Astrocyte (in vitro differentiated cells and primary cell): ENCODE results near the gene PBX3. TPM values are rescaled to one million over a fixed set of nuclear protein-coding genes. Genes with fewer than 3 reads are reported as not detected.
A peak's percentile ranks its signal among the peaks of the same experiment; 100 is the strongest.

Experiments used
- DNase-seq: peaks from one replicate; pipeline ENCODE4 v3.0.0-alpha.2; 2010; ENCODE audit warnings: low read depth
- FAIRE-seq: peaks from 2 replicates; lab custom pipeline; 2011; peaks lifted over from hg19 to GRCh38; lab: Jason Lieb, UNC
- H2AFZ ChIP-seq: 2 replicates; pipeline ENCODE4 v1.6.0; 2012; ENCODE audit warnings: low read depth, low read length, inconsistent platforms
- H3K27ac ChIP-seq: 2 replicates; pipeline ENCODE4 v1.5.1; 2011; ENCODE audit warnings: low read depth, low read length, inconsistent platforms
- H3K27me3 ChIP-seq: 2 replicates; pipeline ENCODE4 v1.6.0; 2011; ENCODE audit warnings: low read length, inconsistent platforms; ENCODE audit not compliant: insufficient read depth
- H3K36me3 ChIP-seq: 2 replicates; pipeline ENCODE4 v1.5.1; 2011; ENCODE audit warnings: low read length, inconsistent platforms; ENCODE audit not compliant: insufficient read depth
- H3K4me1 ChIP-seq: 2 replicates; pipeline ENCODE4 v1.5.1; 2011; ENCODE audit warnings: low read length, inconsistent platforms; ENCODE audit not compliant: insufficient read depth
- H3K4me2 ChIP-seq: 2 replicates; pipeline ENCODE4 v1.6.0; 2012; ENCODE audit warnings: low read length, inconsistent platforms
- H3K4me3 ChIP-seq: 2 replicates; pipeline ENCODE4 v1.5.1; 2011; ENCODE audit warnings: low read depth, mild to moderate bottlenecking, low read length, inconsistent platforms; ENCODE audit not compliant: insufficient read depth
- H3K79me2 ChIP-seq: 2 replicates; pipeline ENCODE4 v1.6.0; 2012; ENCODE audit warnings: mild to moderate bottlenecking, low read length, inconsistent platforms; ENCODE audit not compliant: insufficient read depth
- H3K9ac ChIP-seq: 2 replicates; pipeline ENCODE4 v1.6.0; 2012; ENCODE audit warnings: mild to moderate bottlenecking, low read length, inconsistent platforms
- H3K9me3 ChIP-seq: 2 replicates; pipeline ENCODE4 v1.5.1; 2012; ENCODE audit warnings: low read depth, mild to moderate bottlenecking, low read length, inconsistent platforms; ENCODE audit not compliant: insufficient read depth
- H4K20me1 ChIP-seq: 2 replicates; pipeline ENCODE4 v1.6.0; 2012; ENCODE audit warnings: low read length, inconsistent platforms; ENCODE audit not compliant: insufficient read depth
- H3K27ac Mint-ChIP-seq: one replicate; pipeline ENCODE4 v1.8.0; 2021; ENCODE audit warnings: mild to moderate bottlenecking, mixed read lengths; ENCODE audit not compliant: unreplicated experiment
- H3K27me3 Mint-ChIP-seq: one replicate; pipeline ENCODE4 v1.8.0; 2021; ENCODE audit warnings: low read depth, mixed read lengths; ENCODE audit not compliant: unreplicated experiment
- H3K36me3 Mint-ChIP-seq: one replicate; pipeline ENCODE4 v1.8.0; 2021; ENCODE audit warnings: low read depth, mixed read lengths; ENCODE audit not compliant: unreplicated experiment
- H3K4me1 Mint-ChIP-seq: one replicate; pipeline ENCODE4 v1.8.0; 2021; ENCODE audit warnings: low read depth, mixed read lengths; ENCODE audit not compliant: unreplicated experiment
- H3K4me3 Mint-ChIP-seq: one replicate; pipeline ENCODE4 v1.8.0; 2021; ENCODE audit warnings: mild to moderate bottlenecking, moderate library complexity, mixed read lengths; ENCODE audit not compliant: unreplicated experiment
- H3K9me3 Mint-ChIP-seq: one replicate; pipeline ENCODE4 v1.8.0; 2021; ENCODE audit warnings: mild to moderate bottlenecking, mixed read lengths; ENCODE audit not compliant: unreplicated experiment
- CTCF ChIP-seq: IDR thresholded peaks from 2 replicates; pipeline ENCODE4 v1.5.1; 2011; ENCODE audit warnings: low read depth, mild to moderate bottlenecking, inconsistent platforms, low read length, moderate library complexity; ENCODE audit not compliant: insufficient read depth
- EZH2 ChIP-seq: IDR thresholded peaks from 2 replicates; pipeline ENCODE4 v1.6.1; 2012; ENCODE audit warnings: mild to moderate bottlenecking, low read length, inconsistent platforms; ENCODE audit not compliant: insufficient read depth
- total RNA-seq: library from RNA; stranded (reverse); gene quantifications from 2 replicates; pipeline ENCODE4 v1.2.1, GENCODE V29; 2021

The PBX3 gene
- total RNA-seq, 1 donor from 2014 or later: 51.2 TPM

DNA sequence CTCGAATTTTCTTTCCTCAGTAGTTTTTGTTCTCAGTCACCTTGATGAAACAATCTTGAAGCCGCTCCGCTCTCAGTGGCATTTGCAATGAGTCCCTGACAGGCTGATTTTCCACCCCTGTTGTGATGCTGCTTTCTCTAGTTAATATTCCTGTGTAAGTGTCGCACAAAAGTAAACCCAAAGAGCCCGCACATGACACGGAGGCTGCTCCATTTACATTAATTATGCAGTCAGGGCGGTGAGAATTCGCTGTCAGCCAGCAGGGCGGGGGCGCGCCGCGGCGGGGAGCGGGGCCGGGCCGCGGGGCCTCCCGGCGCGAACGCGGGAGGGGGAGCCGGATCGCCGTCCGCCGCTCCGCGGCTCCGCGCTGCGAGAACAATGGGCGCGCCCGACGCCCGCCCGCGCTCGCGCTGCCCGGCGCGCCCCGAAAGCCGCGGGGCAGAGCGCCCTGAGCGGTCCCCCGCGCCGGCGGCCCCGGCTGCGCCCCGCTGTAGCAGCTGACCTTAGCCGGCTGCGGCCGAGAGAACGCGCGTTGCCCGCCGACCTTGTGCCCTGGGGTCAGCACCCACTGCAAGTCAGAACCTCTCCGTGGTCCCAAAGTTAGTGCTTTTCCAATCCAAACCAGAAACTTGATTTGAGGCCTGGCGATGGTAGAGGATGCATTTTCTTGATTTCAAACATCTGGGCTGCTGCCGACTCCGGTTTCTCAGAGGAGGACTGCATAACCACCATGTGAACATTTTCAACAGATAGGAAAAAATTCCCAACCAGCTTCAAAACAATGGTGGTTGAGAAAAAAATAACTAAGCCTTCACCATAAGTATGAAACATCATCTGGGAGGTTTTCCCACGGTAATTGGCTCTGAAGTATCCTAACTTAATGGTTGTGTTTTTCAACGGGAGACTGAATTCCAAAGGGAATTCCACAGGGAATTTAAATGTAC is 142.6 kb downstream of the PBX3 start:
- peaks cover 23% of the 10 kb centered on the region for H4K20me1 ChIP-seq
- peaks cover 20% of the 10 kb centered on the region for H3K4me1 ChIP-seq
- TF ChIP-seq CTCF: no peak
- H3K27me3 ChIP-seq: no peaks in the 10 kb centered on the region
- FAIRE-seq (no peak), DNase-seq (peak; percentile 82)
- H3K36me3 ChIP-seq: no peaks in the 10 kb centered on the region
- H3K4me1 Mint-ChIP-seq: peaks cover 39% of the 10 kb centered on the region
- no peaks in the 10 kb centered on the region for H3K9me3 Mint-ChIP-seq
- peak overlapping the region; percentile 96 for H3K4me2 ChIP-seq
- peak overlapping the region; percentile 83 for H3K9ac ChIP-seq
- H3K9me3 ChIP-seq: no peaks in the 10 kb centered on the region
- H3K4me3 ChIP-seq: peak overlapping the region; percentile 65
- peaks cover 76% of the 10 kb centered on the region for H3K79me2 ChIP-seq
- peak overlapping the region; percentile 77 for H2AFZ ChIP-seq
- peak overlapping the region; percentile 96 for H3K27ac Mint-ChIP-seq
- peak overlapping the region; percentile 62 for H3K27ac ChIP-seq
- H3K27me3 Mint-ChIP-seq: no peaks in the 10 kb centered on the region
- H3K36me3 Mint-ChIP-seq: no peaks in the 10 kb centered on the region
- peak overlapping the region; percentile 94 for H3K4me3 Mint-ChIP-seq

- Histone ChIP-seq H2AFZ (no peak overlapping the region), H3K4me2 (no peak overlapping the region), H3K4me3 (no peak overlapping the region), H4K20me1 (peaks cover 23% of the 10 kb centered on the region), H3K27me3 (no peaks in the 10 kb centered on the region), H3K36me3 (no peaks in the 10 kb centered on the region), H3K9ac (no peak overlapping the region), H3K79me2 (peaks cover 70% of the 10 kb centered on the region), H3K9me3 (no peaks in the 10 kb centered on the region), H3K27ac (no peak overlapping the region), H3K4me1 (peaks cover 20% of the 10 kb centered on the region)
- no peaks in the 10 kb centered on the region for H3K27me3 Mint-ChIP-seq
- FAIRE-seq: no peak
- peak overlapping the region; percentile 94 for H3K4me3 Mint-ChIP-seq
- peaks cover 38% of the 10 kb centered on the region for H3K4me1 Mint-ChIP-seq
- no peaks in the 10 kb centered on the region for H3K36me3 Mint-ChIP-seq
- H3K9me3 Mint-ChIP-seq: no peaks in the 10 kb centered on the region
- no peak overlapping the region for H3K27ac Mint-ChIP-seq
- TF ChIP-seq EZH2 (no peak), CTCF (no peak)
- no peak for DNase-seq
These were observed 143.7 kb downstream of the PBX3 start for GRCh38 chr9:125890826-125891225.

DNA sequence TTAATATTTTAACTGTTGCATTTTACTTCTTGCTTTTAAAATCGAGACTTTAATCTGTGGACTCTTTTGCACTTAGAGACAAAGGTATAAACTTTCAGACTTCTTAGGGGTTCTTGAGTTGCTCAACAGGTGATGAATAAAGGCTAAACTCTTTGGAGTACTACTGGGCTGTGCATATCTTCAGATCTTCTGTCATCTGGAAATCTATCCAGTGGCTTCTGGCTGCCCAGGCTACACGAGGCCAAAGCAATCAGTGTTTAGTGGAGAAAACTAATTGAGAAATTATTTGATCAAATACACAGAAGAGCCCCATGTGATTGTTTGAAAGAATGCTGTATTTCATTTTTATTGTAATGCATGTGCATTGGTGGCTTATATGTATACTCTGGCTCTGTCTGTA is 146.1 kb downstream of the PBX3 start:
- no peak for DNase-seq
- Mint-ChIP-seq H3K4me1 (peaks cover 19% of the 10 kb centered on the region), H3K36me3 (no peaks in the 10 kb centered on the region), H3K9me3 (no peaks in the 10 kb centered on the region), H3K4me3 (no peak overlapping the region), H3K27me3 (no peaks in the 10 kb centered on the region), H3K27ac (no peak overlapping the region)
- Histone ChIP-seq H3K4me1 (peaks cover 15% of the 10 kb centered on the region), H2AFZ (no peak overlapping the region), H4K20me1 (peaks cover 20% of the 10 kb centered on the region), H3K27me3 (no peaks in the 10 kb centered on the region), H3K4me3 (no peak overlapping the region), H3K9me3 (no peaks in the 10 kb centered on the region), H3K4me2 (no peak overlapping the region), H3K9ac (no peak overlapping the region), H3K36me3 (no peaks in the 10 kb centered on the region), H3K27ac (no peak overlapping the region), H3K79me2 (peaks cover 76% of the 10 kb centered on the region)
- no peak for FAIRE-seq
- TF ChIP-seq CTCF (no peak), EZH2 (no peak)
